Panc1 (cell line): ENCODE measurements around the gene LRRC36. TPM values are rescaled to one million over a fixed set of nuclear protein-coding genes. Genes with fewer than 3 reads are reported as not detected.

ENCODE experiments used
- ATAC-seq: fragments of 200-7000 bp; cut with Tn5 transposase; 2 replicates; pipeline ENCODE4 v1.9.1; 2020; ENCODE audit warnings: mild to moderate bottlenecking, moderate library complexity
- BruUV-seq: library from RNA; stranded (reverse); fragments of 400-500 nt; replicated peaks from 2 replicates; lab custom pipeline; 2021; lab: Mats Ljungman, UMichigan
- CTCF ChIA-PET: fragments of 300-600 bp; sonication (Branson Sonifier 250); formaldehyde crosslinking; loops from one replicate; lab custom pipeline; 2022; ENCODE audit warnings: antibody characterized with exemption; lab: Charles Lee
- POLR2A ChIA-PET: fragments of 300-600 bp; sonication (Branson Sonifier 250); formaldehyde crosslinking; loops from one replicate; lab custom pipeline; 2022; ENCODE audit warnings: antibody characterized with exemption; lab: Charles Lee
- DNase-seq: peaks from one replicate; pipeline ENCODE4 v3.0.0-alpha.2; 2010; ENCODE audit warnings: low read depth, low spot score
- H3K27ac ChIP-seq: 2 replicates; pipeline ENCODE4 v1.5.1; 2011; ENCODE audit warnings: mild to moderate bottlenecking, low read length, inconsistent platforms
- H3K27me3 ChIP-seq: fragments of 200-500 bp; sonication (Bioruptor generic); 2 replicates; pipeline ENCODE4 v1.6.0; 2014; ENCODE audit warnings: low read length, inconsistent platforms; ENCODE audit not compliant: control insufficient read depth, insufficient read depth
- H3K36me3 ChIP-seq: fragments of 200-500 bp; sonication (Bioruptor generic); 2 replicates; pipeline ENCODE4 v1.5.1; 2014; ENCODE audit warnings: inconsistent platforms, mild to moderate bottlenecking, low read length, moderate library complexity; ENCODE audit not compliant: control insufficient read depth, insufficient read depth
- H3K4me1 ChIP-seq: 2 replicates; pipeline ENCODE4 v1.5.1; 2011; ENCODE audit warnings: inconsistent platforms, mild to moderate bottlenecking, low read length, moderate library complexity; ENCODE audit not compliant: control insufficient read depth, insufficient read depth
- H3K4me3 ChIP-seq, 2 experiments: 2 replicates each; pipeline ENCODE4 v1.5.1; 2011 to 2012; ENCODE audit warnings: low read depth in 2 of 2, low read length in 2 of 2, mild to moderate bottlenecking in 2 of 2, inconsistent platforms in 1 of 2, moderate library complexity in 1 of 2
- H3K9me3 ChIP-seq: fragments of 200-500 bp; sonication (Bioruptor generic); 2 replicates; pipeline ENCODE4 v1.5.1; 2014; ENCODE audit warnings: low read depth, mild to moderate bottlenecking, inconsistent platforms, low read length, moderate library complexity; ENCODE audit not compliant: control insufficient read depth, insufficient read depth
- POLR2AphosphoS5 ChIP-seq: IDR thresholded peaks from 2 replicates; pipeline ENCODE4 v1.6.1; 2012; ENCODE audit warnings: mild to moderate bottlenecking, low read depth, low read length, moderate library complexity
- SIN3A ChIP-seq: IDR thresholded peaks from 2 replicates; pipeline ENCODE4 v1.6.1; 2012; ENCODE audit warnings: low read depth, mild to moderate bottlenecking, low read length, moderate library complexity, borderline replicate concordance; ENCODE audit not compliant: insufficient read depth
- TCF7L2 ChIP-seq: IDR thresholded peaks from 2 replicates; pipeline ENCODE4 v1.6.1; 2011; ENCODE audit warnings: mild to moderate bottlenecking, low read depth, low read length, inconsistent platforms
- in situ Hi-C: cut with HindIII; loops from 2 replicates; pipeline ENCODE4 v1.10.0; 2016; ENCODE audit warnings: low sequenced_read_pairs, low pct_unique_long_range_greater_than_20kb
- intact Hi-C: fragments of 100-400 bp; cut with micrococcal nuclease; formaldehyde crosslinking; loops from one replicate; pipeline ENCODE4 v1.10.0; 2022; ENCODE audit not compliant: unreplicated experiment
- total RNA-seq: library from RNA; stranded (reverse); gene quantifications from one replicate; pipeline ENCODE4 v1.2.1, GENCODE V29; 2021; ENCODE audit not compliant: unreplicated experiment
- TF ChIP-seq, protein P1 (sequence below), 2 experiments: IDR thresholded peaks; 2 replicates each; pipeline ENCODE4 v1.6.1; 2011 to 2012; ENCODE audit warnings: low read depth in 2 of 2, control low read depth in 1 of 2, low read length in 1 of 2, mild to moderate bottlenecking in 1 of 2, moderate library complexity in 1 of 2; ENCODE audit not compliant: insufficient read depth in 1 of 2
- TF ChIP-seq, protein P2 (sequence below): fragments of 450-650 bp; IDR thresholded peaks from 2 replicates; pipeline ENCODE4 v1.5.1; 2017; ENCODE audit warnings: mild to moderate bottlenecking

LRRC36 gene
- total RNA-seq, 1 experiment from 2014 or later = 0.54 TPM

DNA sequence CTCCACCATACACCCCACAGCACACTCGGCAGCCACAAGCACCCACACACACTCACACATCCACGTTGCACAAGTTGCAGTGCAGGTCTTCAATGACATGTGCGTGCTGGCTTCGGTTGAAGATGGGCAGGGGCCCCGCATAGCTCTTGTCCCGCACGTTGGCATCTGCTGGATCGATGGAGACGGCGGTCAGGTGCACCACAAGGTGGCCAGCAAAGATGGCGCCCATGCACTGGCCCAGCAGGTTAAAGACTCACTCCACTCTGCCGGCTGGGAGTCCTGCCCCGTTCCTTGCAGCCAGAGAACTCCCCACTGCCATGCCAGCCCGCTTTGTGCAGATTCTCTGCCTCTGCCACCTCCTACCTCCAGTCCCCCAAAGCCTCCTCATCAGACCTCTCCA is 74.3 kb downstream of the LRRC36 start:
- DNase-seq = no peak
- Histone ChIP-seq H3K27me3 (no peaks in the 10 kb centered on the region), H3K9me3 (no peaks in the 10 kb centered on the region), H3K27ac (no peak overlapping the region), H3K36me3 (no peaks in the 10 kb centered on the region), H3K4me3 (no peak overlapping the region), H3K4me1 (no peaks in the 10 kb centered on the region)
- POLR2A ChIA-PET = no interaction called here
- CTCF ChIA-PET = no interaction called here
- BruUV-seq = no TSS peak
- TF ChIP-seq POLR2AphosphoS5 = no peak
- TF ChIP-seq, protein P1, sequence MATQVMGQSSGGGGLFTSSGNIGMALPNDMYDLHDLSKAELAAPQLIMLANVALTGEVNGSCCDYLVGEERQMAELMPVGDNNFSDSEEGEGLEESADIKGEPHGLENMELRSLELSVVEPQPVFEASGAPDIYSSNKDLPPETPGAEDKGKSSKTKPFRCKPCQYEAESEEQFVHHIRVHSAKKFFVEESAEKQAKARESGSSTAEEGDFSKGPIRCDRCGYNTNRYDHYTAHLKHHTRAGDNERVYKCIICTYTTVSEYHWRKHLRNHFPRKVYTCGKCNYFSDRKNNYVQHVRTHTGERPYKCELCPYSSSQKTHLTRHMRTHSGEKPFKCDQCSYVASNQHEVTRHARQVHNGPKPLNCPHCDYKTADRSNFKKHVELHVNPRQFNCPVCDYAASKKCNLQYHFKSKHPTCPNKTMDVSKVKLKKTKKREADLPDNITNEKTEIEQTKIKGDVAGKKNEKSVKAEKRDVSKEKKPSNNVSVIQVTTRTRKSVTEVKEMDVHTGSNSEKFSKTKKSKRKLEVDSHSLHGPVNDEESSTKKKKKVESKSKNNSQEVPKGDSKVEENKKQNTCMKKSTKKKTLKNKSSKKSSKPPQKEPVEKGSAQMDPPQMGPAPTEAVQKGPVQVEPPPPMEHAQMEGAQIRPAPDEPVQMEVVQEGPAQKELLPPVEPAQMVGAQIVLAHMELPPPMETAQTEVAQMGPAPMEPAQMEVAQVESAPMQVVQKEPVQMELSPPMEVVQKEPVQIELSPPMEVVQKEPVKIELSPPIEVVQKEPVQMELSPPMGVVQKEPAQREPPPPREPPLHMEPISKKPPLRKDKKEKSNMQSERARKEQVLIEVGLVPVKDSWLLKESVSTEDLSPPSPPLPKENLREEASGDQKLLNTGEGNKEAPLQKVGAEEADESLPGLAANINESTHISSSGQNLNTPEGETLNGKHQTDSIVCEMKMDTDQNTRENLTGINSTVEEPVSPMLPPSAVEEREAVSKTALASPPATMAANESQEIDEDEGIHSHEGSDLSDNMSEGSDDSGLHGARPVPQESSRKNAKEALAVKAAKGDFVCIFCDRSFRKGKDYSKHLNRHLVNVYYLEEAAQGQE (IDR thresholded peaks at IDR 0.05; ENCODE audit: insufficient read depth in 1 of 2, low read depth in 2 of 2, low read length in 1 of 2) = no peak
- TF ChIP-seq SIN3A = no peak
- TF ChIP-seq, protein P2, sequence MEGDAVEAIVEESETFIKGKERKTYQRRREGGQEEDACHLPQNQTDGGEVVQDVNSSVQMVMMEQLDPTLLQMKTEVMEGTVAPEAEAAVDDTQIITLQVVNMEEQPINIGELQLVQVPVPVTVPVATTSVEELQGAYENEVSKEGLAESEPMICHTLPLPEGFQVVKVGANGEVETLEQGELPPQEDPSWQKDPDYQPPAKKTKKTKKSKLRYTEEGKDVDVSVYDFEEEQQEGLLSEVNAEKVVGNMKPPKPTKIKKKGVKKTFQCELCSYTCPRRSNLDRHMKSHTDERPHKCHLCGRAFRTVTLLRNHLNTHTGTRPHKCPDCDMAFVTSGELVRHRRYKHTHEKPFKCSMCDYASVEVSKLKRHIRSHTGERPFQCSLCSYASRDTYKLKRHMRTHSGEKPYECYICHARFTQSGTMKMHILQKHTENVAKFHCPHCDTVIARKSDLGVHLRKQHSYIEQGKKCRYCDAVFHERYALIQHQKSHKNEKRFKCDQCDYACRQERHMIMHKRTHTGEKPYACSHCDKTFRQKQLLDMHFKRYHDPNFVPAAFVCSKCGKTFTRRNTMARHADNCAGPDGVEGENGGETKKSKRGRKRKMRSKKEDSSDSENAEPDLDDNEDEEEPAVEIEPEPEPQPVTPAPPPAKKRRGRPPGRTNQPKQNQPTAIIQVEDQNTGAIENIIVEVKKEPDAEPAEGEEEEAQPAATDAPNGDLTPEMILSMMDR = no peak
- no peak for TF ChIP-seq TCF7L2
- in situ Hi-C loops (no loop called here), intact Hi-C loops (no loop called here)
- no peak for ATAC-seq

DNA sequence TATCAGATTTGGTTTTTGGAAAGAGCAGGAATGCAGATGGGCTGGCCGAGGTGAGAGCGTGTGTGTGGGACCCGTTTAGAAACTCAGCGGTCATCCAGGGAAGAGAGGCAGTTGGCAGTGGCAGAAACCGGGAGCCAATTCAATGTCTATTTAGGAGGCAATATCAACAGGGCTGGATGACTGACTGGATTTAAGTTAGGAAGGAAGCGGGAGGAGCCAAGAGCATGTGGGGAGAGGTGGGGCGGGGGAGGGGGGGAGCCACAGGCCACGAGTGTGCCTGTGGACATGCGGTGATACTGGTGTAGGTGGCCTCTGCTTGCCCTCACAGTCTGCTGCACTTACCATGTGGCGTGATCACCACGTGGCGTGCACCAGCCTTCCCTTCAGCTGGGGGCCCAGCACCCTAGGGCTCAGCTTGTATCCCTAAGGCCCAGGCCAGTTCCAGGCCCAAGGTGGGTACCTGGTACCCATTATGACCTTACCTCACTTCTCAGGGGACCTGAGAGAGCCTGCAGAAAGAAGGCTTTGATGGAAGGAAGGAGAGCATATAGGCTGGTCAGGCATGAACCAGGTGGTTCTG is 77.5 kb downstream of the LRRC36 start:
- no peaks in the 10 kb centered on the region for H3K36me3 ChIP-seq
- ChIA-PET CTCF (no interaction called here), POLR2A (no interaction called here)
- no peaks in the 10 kb centered on the region for H3K4me1 ChIP-seq
- H3K4me3 ChIP-seq = no peak overlapping the region
- TF ChIP-seq, protein P2 = no peak
- TF ChIP-seq SIN3A (no peak), TCF7L2 (no peak)
- intact Hi-C loops (no loop called here), in situ Hi-C loops (no loop called here)
- no peak overlapping the region for H3K27ac ChIP-seq
- DNase-seq = no peak
- no peaks in the 10 kb centered on the region for H3K27me3 ChIP-seq
- no peaks in the 10 kb centered on the region for H3K9me3 ChIP-seq
- BruUV-seq = no TSS peak
- no peak for ATAC-seq
